OCI-LY7 (cell line): ENCODE measurements around the gene MYO7A. TPM values are rescaled to one million over a fixed set of nuclear protein-coding genes. Genes with fewer than 3 reads are reported as not detected.

Experiments used
- BruUV-seq: library from RNA; stranded (reverse); fragments of 400-500 nt; replicated peaks from 2 replicates; lab custom pipeline; 2021; lab: Mats Ljungman, UMichigan
- CTCF ChIA-PET: fragments of 300-600 bp; sonication (Branson Sonifier 250); formaldehyde crosslinking; loops from one replicate; lab custom pipeline; 2022; ENCODE audit warnings: antibody characterized with exemption; ENCODE audit not compliant: unreplicated experiment; lab: Charles Lee
- POLR2A ChIA-PET: fragments of 300-600 bp; sonication (Branson Sonifier 250); formaldehyde crosslinking; loops from one replicate; lab custom pipeline; 2022; ENCODE audit warnings: antibody characterized with exemption; lab: Charles Lee
- DNase-seq: peaks from one replicate; pipeline ENCODE4 v3.0.0-alpha.2; 2015; ENCODE audit warnings: low spot score
- H2AFZ ChIP-seq: fragments of 200-600 bp; sonication (generic), shearing (Covaris generic); 2 replicates; pipeline ENCODE4 v1.6.1; 2014; ENCODE audit warnings: mild to moderate bottlenecking, antibody characterized with exemption, low read length, moderate library complexity
- H3K27ac ChIP-seq: fragments of 200-600 bp; sonication (generic); 2 replicates; pipeline ENCODE4 v1.5.1; 2014; ENCODE audit warnings: mixed run types, low read depth, mild to moderate bottlenecking, moderate library complexity, low read length, inconsistent platforms; ENCODE audit not compliant: poor library complexity, severe bottlenecking
- H3K36me3 ChIP-seq: fragments of 200-600 bp; sonication (generic); 2 replicates; pipeline ENCODE4 v1.6.1; 2014; ENCODE audit warnings: mild to moderate bottlenecking, antibody characterized with exemption, low read length, moderate library complexity, mixed read lengths; ENCODE audit not compliant: insufficient read depth
- H3K4me1 ChIP-seq: fragments of 200-600 bp; sonication (generic); 2 replicates; pipeline ENCODE4 v1.5.1; 2014; ENCODE audit warnings: mild to moderate bottlenecking, low read length; ENCODE audit not compliant: insufficient read depth, poor library complexity, severe bottlenecking
- H3K4me2 ChIP-seq: fragments of 200-600 bp; sonication (generic); 2 replicates; pipeline ENCODE4 v1.6.1; 2014; ENCODE audit warnings: mild to moderate bottlenecking, low read length
- H3K4me3 ChIP-seq: fragments of 200-600 bp; sonication (generic); 2 replicates; pipeline ENCODE4 v1.5.1; 2014; ENCODE audit warnings: mild to moderate bottlenecking, low read depth, low read length; ENCODE audit not compliant: poor library complexity, severe bottlenecking
- H3K79me2 ChIP-seq: fragments of 200-600 bp; sonication (generic); 2 replicates; pipeline ENCODE4 v1.6.1; 2016; ENCODE audit warnings: low read depth, mild to moderate bottlenecking, low read length, moderate library complexity, mixed read lengths; ENCODE audit not compliant: insufficient read depth
- H3K9me2 ChIP-seq: fragments of 200-600 bp; sonication (generic); 2 replicates; pipeline ENCODE4 v1.6.1; 2016; ENCODE audit warnings: mild to moderate bottlenecking, low read length, mixed read lengths; ENCODE audit not compliant: insufficient read depth
- H3K9me3 ChIP-seq: fragments of 200-600 bp; sonication (generic); 2 replicates; pipeline ENCODE4 v1.6.1; 2014; ENCODE audit warnings: mild to moderate bottlenecking, mixed run types, low read length, mixed read lengths
- H4K20me1 ChIP-seq: fragments of 200-600 bp; sonication (generic); 2 replicates; pipeline ENCODE4 v1.6.1; 2014; ENCODE audit warnings: mild to moderate bottlenecking, antibody characterized with exemption, low read length, moderate library complexity, mixed read lengths; ENCODE audit not compliant: insufficient read depth
- EZH2phosphoT487 ChIP-seq: fragments of 200-600 bp; sonication (generic); IDR thresholded peaks from 2 replicates; pipeline ENCODE4 v1.6.1; 2018; ENCODE audit warnings: low read depth, borderline replicate concordance, mild to moderate bottlenecking, mixed run types, antibody characterized with exemption, low read length, moderate library complexity, mixed read lengths
- intact Hi-C: fragments of 100-400 bp; cut with micrococcal nuclease; formaldehyde crosslinking; loops from one replicate; pipeline ENCODE4 v1.10.0; 2022; ENCODE audit not compliant: unreplicated experiment
- total RNA-seq, 2 experiments: library from RNA; depleted of rRNA in 1 of 2; stranded (reverse); fragments of >200 nt in 1 of 2; shearing (Covaris generic) in 1 of 2; gene quantifications; 2 replicates each; pipeline ENCODE4 v1.2.3, GENCODE V29; 2014 to 2022
- TF ChIP-seq, protein P1 (sequence below): fragments of 200-600 bp; sonication (generic); conservative IDR thresholded peaks from 2 replicates; pipeline ENCODE4 v1.5.1; 2014; ENCODE audit warnings: mild to moderate bottlenecking, antibody characterized with exemption, low read length, moderate library complexity, mixed read lengths

Gene MYO7A
- total RNA-seq, 2 experiments from 2014 or later = not detected

GRCh38 chr11:77092382-77092781 lies 35.7 kb upstream of the MYO7A start:
- intact Hi-C loops = no loop called here
- H3K9me3 ChIP-seq = no peaks in the 10 kb centered on the region
- H3K79me2 ChIP-seq = no peaks in the 10 kb centered on the region
- H4K20me1 ChIP-seq = no peaks in the 10 kb centered on the region
- BruUV-seq = no TSS peak
- DNase-seq = no peak
- CTCF ChIA-PET = interaction anchor here (1.8 kb wide), 1 partner anchor 45 kb away, joined by 11 read pairs; no protein-coding TSS in a partner anchor
- no peak overlapping the region for H3K4me2 ChIP-seq
- H3K9me2 ChIP-seq = no peaks in the 10 kb centered on the region
- H3K4me1 ChIP-seq = no peaks in the 10 kb centered on the region
- no peak overlapping the region for H3K4me3 ChIP-seq
- no peaks in the 10 kb centered on the region for H3K36me3 ChIP-seq
- TF ChIP-seq, protein P1, sequence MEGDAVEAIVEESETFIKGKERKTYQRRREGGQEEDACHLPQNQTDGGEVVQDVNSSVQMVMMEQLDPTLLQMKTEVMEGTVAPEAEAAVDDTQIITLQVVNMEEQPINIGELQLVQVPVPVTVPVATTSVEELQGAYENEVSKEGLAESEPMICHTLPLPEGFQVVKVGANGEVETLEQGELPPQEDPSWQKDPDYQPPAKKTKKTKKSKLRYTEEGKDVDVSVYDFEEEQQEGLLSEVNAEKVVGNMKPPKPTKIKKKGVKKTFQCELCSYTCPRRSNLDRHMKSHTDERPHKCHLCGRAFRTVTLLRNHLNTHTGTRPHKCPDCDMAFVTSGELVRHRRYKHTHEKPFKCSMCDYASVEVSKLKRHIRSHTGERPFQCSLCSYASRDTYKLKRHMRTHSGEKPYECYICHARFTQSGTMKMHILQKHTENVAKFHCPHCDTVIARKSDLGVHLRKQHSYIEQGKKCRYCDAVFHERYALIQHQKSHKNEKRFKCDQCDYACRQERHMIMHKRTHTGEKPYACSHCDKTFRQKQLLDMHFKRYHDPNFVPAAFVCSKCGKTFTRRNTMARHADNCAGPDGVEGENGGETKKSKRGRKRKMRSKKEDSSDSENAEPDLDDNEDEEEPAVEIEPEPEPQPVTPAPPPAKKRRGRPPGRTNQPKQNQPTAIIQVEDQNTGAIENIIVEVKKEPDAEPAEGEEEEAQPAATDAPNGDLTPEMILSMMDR = no peak
- TF ChIP-seq EZH2phosphoT487 = no peak
- no peak overlapping the region for H2AFZ ChIP-seq
- POLR2A ChIA-PET = no interaction called here
- H3K27ac ChIP-seq = no peak overlapping the region

- no peaks in the 10 kb centered on the region for H4K20me1 ChIP-seq
- no peaks in the 10 kb centered on the region for H3K9me2 ChIP-seq
- no peaks in the 10 kb centered on the region for H3K9me3 ChIP-seq
- no peaks in the 10 kb centered on the region for H3K36me3 ChIP-seq
- no peak overlapping the region for H3K4me3 ChIP-seq
- ChIA-PET POLR2A (no interaction called here), CTCF (no interaction called here)
- H2AFZ ChIP-seq = no peak overlapping the region
- H3K27ac ChIP-seq = no peak overlapping the region
- no peak for DNase-seq
- no peak overlapping the region for H3K4me2 ChIP-seq
- H3K4me1 ChIP-seq = no peaks in the 10 kb centered on the region
- H3K79me2 ChIP-seq = no peaks in the 10 kb centered on the region
- TF ChIP-seq EZH2phosphoT487 = no peak
- TF ChIP-seq, protein P1 = no peak
- intact Hi-C loops = no loop called here
- BruUV-seq = no TSS peak
Measured at GRCh38 chr11:77093056-77093891, 34.8 kb upstream of the MYO7A start.
